ENCODE measurements around the gene MTREX. TPM values are rescaled to one million over a fixed set of nuclear protein-coding genes. Genes with fewer than 3 reads are reported as not detected.

The MTREX gene
- polyA plus RNA-seq, 3 donors, result 10.2 to 14.4 (median 12.2) TPM

DNA sequence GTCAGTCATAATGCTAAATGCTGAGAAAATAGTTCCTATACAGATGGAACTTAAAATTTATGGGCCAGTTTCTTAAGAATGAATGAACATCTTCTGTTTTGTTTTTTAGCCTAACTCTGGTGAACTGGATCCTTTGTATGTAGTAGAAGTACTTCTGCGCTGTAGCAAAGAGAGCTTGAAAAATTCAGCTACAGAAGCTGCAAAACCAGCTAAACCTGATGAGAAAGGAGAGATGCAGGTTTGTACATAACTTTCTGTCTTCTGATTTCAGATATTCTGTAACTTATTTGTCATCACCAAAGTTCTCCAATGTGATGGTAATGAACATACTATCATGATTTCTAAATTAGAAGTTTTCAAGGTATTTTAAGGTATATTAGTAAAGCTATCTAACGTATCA lies 80.1 kb downstream of the MTREX start:
- Mint-ChIP-seq H3K27ac (no peak overlapping the region), H3K4me1 (no peaks in the 10 kb centered on the region), H3K9me3 (peaks cover 4 to 13% (median 10%) of the 10 kb centered on the region in 7 donors), H3K4me3 (no peak overlapping the region), H3K36me3 (peaks cover 78 to 82% of the 10 kb centered on the region in 2 donors), H3K27me3 (ENCODE audit: low read depth in 3 of 3) (peaks cover 0 to 2% (median 0%) of the 10 kb centered on the region in 3 donors)
- no peak overlapping the region for H3K4me3 ChIP-seq (replicated peaks in 1 of 3; ENCODE audit: low read depth in 2 of 3, low read length in 3 of 3)
- peaks cover 2% of the 10 kb centered on the region for H4K20me1 ChIP-seq (ENCODE audit: insufficient read depth, low read length)
- intact Hi-C loops (cut with micrococcal nuclease), result no loop called here
- H3K27ac ChIP-seq (ENCODE audit: low read depth in 1 of 2, low read length in 2 of 2), result no peak overlapping the region
- H3K4me2 ChIP-seq (replicated peaks; ENCODE audit: extremely low read depth, low read length, poor library complexity, severe bottlenecking), result no peak overlapping the region
- WGBS (ENCODE audit: insufficient coverage), result 100% methylated on average over 1 of the region's 2 CpGs
- H3K27me3 ChIP-seq (ENCODE audit: control insufficient read depth in 2 of 2, insufficient read depth in 2 of 2, low read length in 2 of 2), result no peaks in the 10 kb centered on the region
- no peaks in the 10 kb centered on the region for H3K4me1 ChIP-seq (ENCODE audit: control insufficient read depth in 1 of 2, insufficient read depth in 2 of 2, low read length in 2 of 2)
- peaks cover 2 to 7% of the 10 kb centered on the region in 2 donors for H3K9me3 ChIP-seq (replicated peaks in 1 of 2; ENCODE audit: control insufficient read depth in 1 of 2, insufficient read depth in 1 of 2, low read length in 2 of 2)
- TF ChIP-seq, protein P1, sequence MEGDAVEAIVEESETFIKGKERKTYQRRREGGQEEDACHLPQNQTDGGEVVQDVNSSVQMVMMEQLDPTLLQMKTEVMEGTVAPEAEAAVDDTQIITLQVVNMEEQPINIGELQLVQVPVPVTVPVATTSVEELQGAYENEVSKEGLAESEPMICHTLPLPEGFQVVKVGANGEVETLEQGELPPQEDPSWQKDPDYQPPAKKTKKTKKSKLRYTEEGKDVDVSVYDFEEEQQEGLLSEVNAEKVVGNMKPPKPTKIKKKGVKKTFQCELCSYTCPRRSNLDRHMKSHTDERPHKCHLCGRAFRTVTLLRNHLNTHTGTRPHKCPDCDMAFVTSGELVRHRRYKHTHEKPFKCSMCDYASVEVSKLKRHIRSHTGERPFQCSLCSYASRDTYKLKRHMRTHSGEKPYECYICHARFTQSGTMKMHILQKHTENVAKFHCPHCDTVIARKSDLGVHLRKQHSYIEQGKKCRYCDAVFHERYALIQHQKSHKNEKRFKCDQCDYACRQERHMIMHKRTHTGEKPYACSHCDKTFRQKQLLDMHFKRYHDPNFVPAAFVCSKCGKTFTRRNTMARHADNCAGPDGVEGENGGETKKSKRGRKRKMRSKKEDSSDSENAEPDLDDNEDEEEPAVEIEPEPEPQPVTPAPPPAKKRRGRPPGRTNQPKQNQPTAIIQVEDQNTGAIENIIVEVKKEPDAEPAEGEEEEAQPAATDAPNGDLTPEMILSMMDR (IDR thresholded peaks at IDR 0.05), result no peak
- H3K9ac ChIP-seq (ENCODE audit: insufficient read depth, low read length, poor library complexity, severe bottlenecking), result no peak overlapping the region
- H2AFZ ChIP-seq (ENCODE audit: insufficient read depth, low read depth, low read length, poor library complexity, severe bottlenecking), result no peak overlapping the region
- no peak for DNase-seq
- H3K79me2 ChIP-seq (ENCODE audit: insufficient read depth, low read length), result no peaks in the 10 kb centered on the region
- peaks cover 72 to 93% of the 10 kb centered on the region in 2 donors for H3K36me3 ChIP-seq (replicated peaks in 1 of 2; ENCODE audit: control insufficient read depth in 1 of 2, insufficient read depth in 2 of 2, low read length in 2 of 2)

DNA sequence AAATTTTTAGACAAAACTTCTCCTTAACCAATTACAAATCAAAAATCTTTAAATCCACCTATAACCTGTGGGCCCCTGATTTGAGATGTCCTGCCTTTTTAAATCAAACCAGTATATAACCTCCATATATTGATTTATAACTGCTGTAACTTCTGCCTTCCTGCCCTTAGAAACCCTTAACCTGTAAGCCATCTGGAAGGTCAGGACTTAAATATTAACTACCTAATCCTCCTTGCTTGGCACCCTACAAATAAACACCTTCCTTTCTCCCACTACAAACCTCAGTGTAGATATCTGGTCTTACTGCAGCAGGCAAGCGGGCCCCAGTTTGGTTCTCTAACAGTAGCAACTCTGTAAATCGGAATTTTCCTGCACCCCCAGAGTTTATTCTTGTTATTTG lies 83.9 kb downstream of the MTREX start:
- H3K27me3 Mint-ChIP-seq (ENCODE audit: low read depth in 3 of 3), result no peaks in the 10 kb centered on the region
- Histone ChIP-seq H4K20me1 (ENCODE audit: insufficient read depth, low read length) (no peaks in the 10 kb centered on the region), H2AFZ (ENCODE audit: insufficient read depth, low read depth, low read length, poor library complexity, severe bottlenecking) (no peak overlapping the region), H3K4me3 (replicated peaks in 1 of 3; ENCODE audit: low read depth in 2 of 3, low read length in 3 of 3) (no peak overlapping the region), H3K79me2 (ENCODE audit: insufficient read depth, low read length) (no peaks in the 10 kb centered on the region), H3K9ac (ENCODE audit: insufficient read depth, low read length, poor library complexity, severe bottlenecking) (no peak overlapping the region), H3K4me1 (ENCODE audit: control insufficient read depth in 1 of 2, insufficient read depth in 2 of 2, low read length in 2 of 2) (no peaks in the 10 kb centered on the region), H3K36me3 (replicated peaks in 1 of 2; ENCODE audit: control insufficient read depth in 1 of 2, insufficient read depth in 2 of 2, low read length in 2 of 2) (peaks cover 48 to 85% of the 10 kb centered on the region in 2 donors), H3K27ac (ENCODE audit: low read depth in 1 of 2, low read length in 2 of 2) (no peak overlapping the region), H3K4me2 (replicated peaks; ENCODE audit: extremely low read depth, low read length, poor library complexity, severe bottlenecking) (no peak overlapping the region), H3K27me3 (ENCODE audit: control insufficient read depth in 2 of 2, insufficient read depth in 2 of 2, low read length in 2 of 2) (no peaks in the 10 kb centered on the region), H3K9me3 (replicated peaks in 1 of 2; ENCODE audit: control insufficient read depth in 1 of 2, insufficient read depth in 1 of 2, low read length in 2 of 2) (no peaks in the 10 kb centered on the region)
- no CpG with 5 or more reads among the region's 2 CpGs for WGBS (ENCODE audit: insufficient coverage)
- no peaks in the 10 kb centered on the region for H3K4me1 Mint-ChIP-seq
- DNase-seq, result no peak
- intact Hi-C loops (cut with micrococcal nuclease), result no loop called here
- TF ChIP-seq, protein P1 (IDR thresholded peaks at IDR 0.05), result no peak
- H3K27ac Mint-ChIP-seq, result no peak overlapping the region
- no peak overlapping the region for H3K4me3 Mint-ChIP-seq
- H3K9me3 Mint-ChIP-seq, result peaks cover 0 to 7% (median 2%) of the 10 kb centered on the region in 7 donors
- H3K36me3 Mint-ChIP-seq, result peaks cover 75 to 76% of the 10 kb centered on the region in 2 donors
